B cell (primary cell): ENCODE results near the gene CPS1.

ENCODE experiments used
- CTCF ChIP-seq: fragments of 200-600 bp; IDR thresholded peaks from one replicate; pipeline ENCODE4 v1.8.0; 2022; ENCODE audit warnings: antibody characterized with exemption, mild to moderate bottlenecking
- EZH2 ChIP-seq: IDR thresholded peaks from 2 replicates; pipeline ENCODE4 v1.6.1; 2012; ENCODE audit warnings: borderline replicate concordance, low read depth, mild to moderate bottlenecking, moderate library complexity, low read length; ENCODE audit not compliant: insufficient read depth, poor library complexity, severe bottlenecking

DNA sequence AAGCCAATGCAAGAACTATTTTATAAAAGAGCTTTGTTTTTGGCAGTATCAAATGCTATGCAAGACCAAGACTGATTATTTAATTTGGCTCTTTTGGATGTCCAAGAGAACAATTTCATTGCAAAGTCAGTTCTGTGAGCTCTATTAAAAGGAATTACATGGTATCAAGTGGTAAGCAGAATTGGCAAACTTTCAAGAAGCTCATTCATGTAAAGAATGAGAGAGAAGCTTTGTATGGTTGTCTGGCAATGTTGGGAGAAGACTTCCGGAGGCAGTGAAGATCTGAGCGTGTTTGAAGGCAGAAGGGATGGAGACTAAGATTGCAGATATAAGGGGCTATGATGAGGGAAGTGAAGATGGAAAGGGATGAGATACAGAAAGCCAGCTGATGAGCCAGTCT lies 49.6 kb downstream of the CPS1 start:
- TF ChIP-seq CTCF (no peak), EZH2 (no peak)
